Small intestine (tissue), 7 donors: ENCODE data around the gene ELK3. TPM values are rescaled to one million over a fixed set of nuclear protein-coding genes. Genes with fewer than 3 reads are reported as not detected.

Experiments used
- DNase-seq, 2 donors: peaks; one replicate each; pipeline versions ENCODE4 v3.0.0 to v3.0.0-alpha.2; 2013
- FAIRE-seq: peaks from 2 replicates; lab custom pipeline; 2012; peaks lifted over from hg19 to GRCh38; lab: Jason Lieb, UNC
- H3K27ac ChIP-seq, 3 donors: one replicate each; pipeline ENCODE4 v1.5.1; 2013; ENCODE audit warnings: low read length in 2 of 3, mild to moderate bottlenecking in 2 of 3, control low read depth in 1 of 3, inconsistent platforms in 1 of 3, low read depth in 1 of 3, moderate library complexity in 1 of 3
- H3K27me3 ChIP-seq, 3 donors: one replicate each; pipeline ENCODE4 v1.6.1; 2013; ENCODE audit warnings: low read length in 3 of 3, inconsistent platforms in 1 of 3; ENCODE audit not compliant: control insufficient read depth in 3 of 3, insufficient read depth in 3 of 3
- H3K36me3 ChIP-seq, 3 donors: one replicate each; pipeline ENCODE4 v1.6.1; 2013; ENCODE audit warnings: low read length in 3 of 3, inconsistent platforms in 1 of 3, low read depth in 1 of 3, mild to moderate bottlenecking in 1 of 3, moderate library complexity in 1 of 3; ENCODE audit not compliant: control insufficient read depth in 3 of 3, insufficient read depth in 2 of 3
- H3K4me1 ChIP-seq, 3 donors: one replicate each; pipeline ENCODE4 v1.6.1; 2013; ENCODE audit warnings: low read length in 2 of 3, inconsistent platforms in 1 of 3, low read depth in 1 of 3, mild to moderate bottlenecking in 1 of 3, moderate library complexity in 1 of 3; ENCODE audit not compliant: control insufficient read depth in 3 of 3, insufficient read depth in 2 of 3
- H3K4me3 ChIP-seq, 3 donors: one replicate each; pipeline ENCODE4 v1.5.1; 2013; ENCODE audit warnings: low read length in 3 of 3, control low read depth in 1 of 3, inconsistent platforms in 1 of 3, low read depth in 1 of 3, mild to moderate bottlenecking in 1 of 3, moderate library complexity in 1 of 3
- H3K9me3 ChIP-seq, 2 donors: one replicate each; pipeline ENCODE4 v1.6.1; 2013; ENCODE audit warnings: low read depth in 1 of 2, low read length in 1 of 2; ENCODE audit not compliant: control insufficient read depth in 2 of 2, insufficient read depth in 1 of 2
- WGBS, 3 donors: extraction: QIAGEN DNeasy Blood & Tissue Kit; methylation state at CpG; one replicate each; pipeline ENCODE4 v1.1.7; 2013; 5-methylcytosine and 5-hydroxymethylcytosine counted together
- polyA plus RNA-seq, 4 donors: library from polyadenylated mRNA; stranded (reverse) in 3 of 4; unstranded in 1 of 4; fragments of 200-250 nt in 3 of 4; fragments of 120-200 nt in 1 of 4; gene quantifications; one replicate each; pipeline versions ENCODE4 v1.2.1 to v1.2.3, GENCODE V29; 2013
- donor health status: healthy with polysubstance abuse.
- donor health status: control.
- donor health status: control.
- donor health status: Bipolar disorder and iron deficiency.
- donor health status: healthy.

Gene ELK3
- polyA plus RNA-seq, 4 donors, result 0.67 to 15.9 (median 10.8) TPM

DNA sequence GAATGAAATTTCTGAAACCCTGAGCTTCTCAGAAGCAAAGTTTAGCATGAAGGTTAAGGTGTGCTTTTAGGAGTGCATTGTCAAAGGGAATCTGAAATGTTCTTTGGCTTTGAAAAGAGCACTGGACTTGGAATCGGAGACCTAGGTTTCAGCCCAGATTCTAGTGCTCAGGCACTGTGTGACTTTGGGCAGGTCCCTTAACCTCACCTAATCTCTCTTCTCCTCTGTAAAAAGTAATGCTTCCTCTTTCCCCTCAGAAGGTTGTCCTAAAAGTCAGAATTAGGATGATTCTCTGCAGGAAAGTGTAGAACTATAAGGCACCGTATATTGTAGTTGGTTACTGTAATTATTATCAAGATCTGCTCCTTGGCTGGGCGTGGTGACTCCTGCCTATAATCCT is 38.0 kb upstream of the ELK3 start:
- Histone ChIP-seq H3K36me3 (no peaks in the 10 kb centered on the region), H3K27ac (no peak overlapping the region), H3K4me3 (no peak overlapping the region), H3K4me1 (no peaks in the 10 kb centered on the region), H3K27me3 (no peaks in the 10 kb centered on the region), H3K9me3 (no peaks in the 10 kb centered on the region)
- DNase-seq, result no peak
- no peak for FAIRE-seq
- WGBS, 3 donors, result 75 to 85% (median 77%) methylated on average over 3 of the region's 3 CpGs

DNA sequence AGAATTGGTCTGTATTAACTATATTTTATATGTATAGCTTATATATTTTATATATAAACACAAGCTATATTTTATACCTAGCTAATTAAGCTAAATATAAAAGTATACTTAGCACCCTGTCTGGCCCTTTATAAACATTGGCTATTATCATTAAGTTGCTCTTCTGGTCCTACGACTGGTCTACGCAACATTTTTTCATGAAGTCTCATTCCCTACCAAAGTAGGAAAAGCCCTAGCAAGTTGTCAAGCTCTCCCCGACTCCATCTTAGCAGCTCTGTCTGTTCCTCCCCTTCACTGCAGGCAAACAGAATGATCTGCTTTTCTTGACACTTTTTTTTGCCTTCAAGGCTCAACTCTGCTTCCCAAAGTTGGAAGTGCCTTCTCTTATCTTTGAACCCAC is 36.7 kb upstream of the ELK3 start:
- Histone ChIP-seq H3K27me3 (no peaks in the 10 kb centered on the region), H3K36me3 (no peaks in the 10 kb centered on the region), H3K27ac (no peak overlapping the region), H3K4me1 (no peaks in the 10 kb centered on the region), H3K9me3 (no peaks in the 10 kb centered on the region), H3K4me3 (no peak overlapping the region)
- WGBS, 3 donors, result 86 to 93% (median 89%) methylated on average over 3 of the region's 3 CpGs
- DNase-seq (no peak), FAIRE-seq (no peak)

DNA sequence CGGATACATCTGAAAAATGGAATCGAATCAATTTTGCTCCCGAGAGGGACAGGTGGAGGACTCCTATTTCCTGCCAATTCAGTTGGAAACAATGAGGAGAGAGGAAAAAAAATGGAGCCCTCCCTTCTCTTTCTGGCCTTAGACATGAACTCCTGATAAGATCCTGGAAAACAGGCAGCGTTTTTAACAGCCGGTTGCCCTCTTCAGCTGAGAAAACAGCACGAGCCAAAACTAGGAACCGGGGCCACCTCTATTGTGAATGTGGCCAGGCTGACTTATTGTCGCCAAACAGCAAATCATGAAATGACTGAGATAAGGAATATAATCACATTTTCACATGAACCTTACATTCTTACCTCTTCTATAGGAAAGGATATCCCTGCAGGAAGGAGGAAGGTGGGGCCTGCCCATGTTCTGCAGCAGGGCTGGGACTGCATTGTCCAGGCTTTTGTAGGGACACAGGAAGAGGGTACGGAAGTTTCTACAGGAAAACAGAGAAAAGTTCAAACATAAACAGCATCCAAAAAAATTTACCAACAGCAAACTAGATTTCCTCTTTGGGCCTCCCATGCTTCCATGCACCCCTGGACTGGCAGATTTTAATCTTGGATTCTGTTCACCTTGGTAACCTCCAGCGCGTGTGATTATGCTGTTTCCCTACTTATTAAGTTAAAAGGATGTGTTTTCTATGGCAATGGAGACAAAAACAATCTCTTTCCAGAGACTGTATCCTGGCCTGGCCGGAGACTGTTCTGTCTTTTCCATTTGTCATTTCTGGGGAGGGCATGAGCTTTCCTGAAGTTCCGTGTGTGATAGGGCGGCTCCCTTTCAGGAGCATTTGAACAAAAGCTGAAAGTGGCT is 29.0 kb upstream of the ELK3 start:
- Histone ChIP-seq H3K27me3 (no peaks in the 10 kb centered on the region), H3K27ac (peak overlapping the region in 1 of 3 donors; percentile 71), H3K36me3 (no peaks in the 10 kb centered on the region), H3K9me3 (no peaks in the 10 kb centered on the region), H3K4me3 (no peak overlapping the region), H3K4me1 (no peaks in the 10 kb centered on the region)
- FAIRE-seq (no peak), DNase-seq (no peak)
- WGBS, 3 donors, result 72 to 77% (median 73%) methylated on average over 14 of the region's 14 CpGs

DNA sequence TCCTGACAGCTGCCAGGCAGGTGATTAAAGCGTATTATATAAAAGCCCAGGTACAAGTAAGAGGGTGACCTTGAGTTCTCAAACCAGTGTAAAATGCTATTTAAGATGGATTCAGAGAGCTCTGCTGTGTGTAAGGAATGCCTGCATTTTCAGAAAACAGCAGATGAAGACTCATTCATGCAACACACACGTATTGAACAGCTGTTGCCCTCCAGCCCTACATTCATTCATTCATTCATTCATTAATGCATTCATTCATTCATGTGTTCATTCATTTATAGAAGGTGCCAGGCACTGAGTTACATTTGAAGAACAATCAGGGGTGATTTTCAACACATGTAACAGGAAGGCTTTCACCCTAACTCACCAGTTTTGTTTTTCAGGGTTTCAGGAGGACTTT is 27.4 kb upstream of the ELK3 start:
- no peak overlapping the region for H3K4me3 ChIP-seq
- DNase-seq (no peak), FAIRE-seq (no peak)
- 62 to 80% (median 64%) methylated on average over 2 of the region's 2 CpGs for WGBS, 3 donors
- H3K4me1 ChIP-seq, result no peaks in the 10 kb centered on the region
- no peaks in the 10 kb centered on the region for H3K36me3 ChIP-seq
- no peak overlapping the region for H3K27ac ChIP-seq
- no peaks in the 10 kb centered on the region for H3K9me3 ChIP-seq
- H3K27me3 ChIP-seq, result no peaks in the 10 kb centered on the region

DNA sequence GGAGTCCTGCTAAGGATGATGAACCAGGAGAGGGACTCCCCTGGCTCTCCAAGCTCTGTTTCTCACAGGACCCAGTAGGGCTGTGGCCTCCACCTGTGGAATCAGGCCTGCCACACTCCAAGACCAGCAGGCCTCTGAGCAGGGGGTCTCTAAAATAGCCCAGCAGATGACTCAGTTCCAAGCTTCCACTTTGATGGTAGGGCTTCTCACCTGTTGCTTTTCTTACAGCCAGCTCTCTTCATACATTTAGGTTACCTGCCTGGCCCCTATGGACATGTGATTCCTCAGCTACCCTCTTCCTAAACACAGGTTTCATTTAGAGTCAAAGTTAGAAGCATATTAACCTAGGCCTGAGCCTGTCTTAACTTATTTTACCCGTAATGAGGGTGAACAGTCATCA is 26.7 kb upstream of the ELK3 start:
- Histone ChIP-seq H3K4me1 (no peaks in the 10 kb centered on the region), H3K36me3 (no peaks in the 10 kb centered on the region), H3K27me3 (no peaks in the 10 kb centered on the region), H3K9me3 (no peaks in the 10 kb centered on the region), H3K27ac (no peak overlapping the region), H3K4me3 (no peak overlapping the region)
- DNase-seq, result no peak
- FAIRE-seq, result no peak
- 72 to 86% (median 86%) methylated on average over 1 of the region's 1 CpG for WGBS, 3 donors

DNA sequence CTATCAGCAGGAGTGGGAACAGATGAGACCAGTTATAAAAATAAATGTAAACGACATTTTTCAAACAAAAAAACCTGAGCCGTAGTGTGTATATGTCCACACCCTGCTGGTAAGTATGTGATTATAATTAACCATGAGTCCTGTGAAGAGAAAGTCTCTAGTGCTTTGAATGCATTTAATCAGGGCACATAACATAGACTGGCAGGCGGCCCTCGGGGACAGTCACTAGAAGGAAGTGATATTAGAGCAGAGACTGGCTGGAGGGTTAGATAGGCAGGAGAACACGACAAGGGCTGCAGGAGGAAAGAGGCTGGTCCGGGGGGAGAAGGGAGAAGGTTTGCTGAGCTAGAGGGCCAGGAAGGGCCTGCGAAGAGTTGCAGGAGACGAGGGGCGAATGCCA is 23.8 kb upstream of the ELK3 start:
- Histone ChIP-seq H3K4me3 (no peak overlapping the region), H3K27me3 (no peaks in the 10 kb centered on the region), H3K27ac (no peak overlapping the region), H3K4me1 (no peaks in the 10 kb centered on the region), H3K9me3 (no peaks in the 10 kb centered on the region), H3K36me3 (no peaks in the 10 kb centered on the region)
- no peak for FAIRE-seq
- WGBS, 3 donors, result 62 to 77% (median 76%) methylated on average over 9 of the region's 9 CpGs
- DNase-seq, result no peak

DNA sequence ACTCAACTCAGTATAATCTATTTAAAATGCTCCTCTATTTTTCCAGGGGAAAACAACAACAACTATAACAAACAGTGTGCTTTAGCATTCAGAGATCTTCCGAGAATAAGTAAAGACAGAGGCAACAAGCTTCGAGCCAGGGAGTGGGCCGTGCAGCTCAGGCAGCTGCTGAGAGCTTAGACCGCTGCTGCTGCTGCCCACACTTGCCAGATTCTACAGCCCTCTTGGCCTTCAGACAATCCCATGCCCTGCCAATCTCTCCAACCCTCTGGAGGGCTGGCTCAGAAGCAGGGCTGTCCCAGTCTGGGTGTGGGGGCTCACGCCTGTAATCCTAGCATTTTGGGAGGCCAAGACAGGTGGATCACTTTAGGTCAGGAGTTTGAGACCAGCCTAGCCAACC is 23.4 kb upstream of the ELK3 start:
- no peak overlapping the region for H3K4me3 ChIP-seq
- DNase-seq (no peak), FAIRE-seq (no peak)
- peaks cover 0 to 3% of the 10 kb centered on the region in 2 donors for H3K9me3 ChIP-seq
- H3K27ac ChIP-seq, result no peak overlapping the region
- H3K4me1 ChIP-seq, result no peaks in the 10 kb centered on the region
- H3K36me3 ChIP-seq, result no peaks in the 10 kb centered on the region
- no peaks in the 10 kb centered on the region for H3K27me3 ChIP-seq
- 87 to 93% (median 89%) methylated on average over 5 of the region's 5 CpGs for WGBS, 3 donors

DNA sequence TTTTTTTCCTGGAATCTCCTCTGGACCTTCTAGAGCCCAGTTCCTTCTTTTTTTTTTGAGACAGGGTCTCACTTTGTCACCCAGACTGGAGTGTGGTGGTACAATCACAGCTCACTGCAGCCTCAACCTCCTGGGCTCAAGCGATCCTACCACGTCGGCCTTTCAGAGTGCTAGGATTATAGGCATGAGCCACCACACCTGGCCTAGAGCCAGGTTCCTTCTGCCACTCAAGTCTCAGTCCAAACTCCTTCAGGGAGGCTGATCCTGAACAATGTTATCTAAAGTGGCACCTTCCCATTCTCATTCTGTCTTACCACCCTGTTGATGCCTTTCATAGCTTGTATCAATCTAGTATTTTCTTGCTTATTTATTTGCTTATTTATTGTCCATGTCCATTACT is 22.3 kb upstream of the ELK3 start:
- no peaks in the 10 kb centered on the region for H3K27me3 ChIP-seq
- H3K4me3 ChIP-seq, result no peak overlapping the region
- H3K27ac ChIP-seq, result no peak overlapping the region
- H3K36me3 ChIP-seq, result no peaks in the 10 kb centered on the region
- no peaks in the 10 kb centered on the region for H3K4me1 ChIP-seq
- WGBS, 3 donors, result 17 to 62% (median 56%) methylated on average over 3 of the region's 3 CpGs
- FAIRE-seq, result no peak
- peak; percentile 25 to 58 for DNase-seq
- peaks cover 0 to 13% of the 10 kb centered on the region in 2 donors for H3K9me3 ChIP-seq

DNA sequence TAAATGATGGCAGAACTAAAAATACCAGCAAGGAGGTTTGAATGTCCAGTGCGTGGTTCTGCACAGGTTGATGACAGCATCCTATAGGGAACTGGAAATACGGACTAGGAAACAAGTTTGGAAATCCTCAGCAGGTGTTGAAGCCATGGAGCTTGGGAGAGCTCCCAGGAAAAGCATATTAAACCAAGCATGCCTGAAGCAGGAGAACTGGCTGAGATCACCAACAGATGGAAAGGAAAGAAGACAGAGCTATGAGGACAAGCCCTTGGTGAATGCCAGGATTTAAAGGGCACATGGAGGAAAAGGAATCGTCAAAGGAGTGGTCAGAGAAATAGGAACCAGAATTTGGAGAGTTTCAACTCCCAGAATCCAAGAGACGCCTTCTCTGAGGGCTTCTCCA is 21.2 kb upstream of the ELK3 start:
- Histone ChIP-seq H3K4me1 (no peaks in the 10 kb centered on the region), H3K9me3 (peaks cover 0 to 16% of the 10 kb centered on the region in 2 donors), H3K27ac (no peak overlapping the region), H3K36me3 (no peaks in the 10 kb centered on the region), H3K27me3 (no peaks in the 10 kb centered on the region), H3K4me3 (no peak overlapping the region)
- DNase-seq (no peak), FAIRE-seq (no peak)
- 88 to 94% (median 90%) methylated on average over 4 of the region's 4 CpGs for WGBS, 3 donors
